ENCODE measurements around the gene AKIRIN1.
"Not testable (repeated sequence)": the region's sequence is repeated elsewhere in the genome, so short reads cannot be mapped to it uniquely, and the experiment has no call there.

AKIRIN1 gene

DNA sequence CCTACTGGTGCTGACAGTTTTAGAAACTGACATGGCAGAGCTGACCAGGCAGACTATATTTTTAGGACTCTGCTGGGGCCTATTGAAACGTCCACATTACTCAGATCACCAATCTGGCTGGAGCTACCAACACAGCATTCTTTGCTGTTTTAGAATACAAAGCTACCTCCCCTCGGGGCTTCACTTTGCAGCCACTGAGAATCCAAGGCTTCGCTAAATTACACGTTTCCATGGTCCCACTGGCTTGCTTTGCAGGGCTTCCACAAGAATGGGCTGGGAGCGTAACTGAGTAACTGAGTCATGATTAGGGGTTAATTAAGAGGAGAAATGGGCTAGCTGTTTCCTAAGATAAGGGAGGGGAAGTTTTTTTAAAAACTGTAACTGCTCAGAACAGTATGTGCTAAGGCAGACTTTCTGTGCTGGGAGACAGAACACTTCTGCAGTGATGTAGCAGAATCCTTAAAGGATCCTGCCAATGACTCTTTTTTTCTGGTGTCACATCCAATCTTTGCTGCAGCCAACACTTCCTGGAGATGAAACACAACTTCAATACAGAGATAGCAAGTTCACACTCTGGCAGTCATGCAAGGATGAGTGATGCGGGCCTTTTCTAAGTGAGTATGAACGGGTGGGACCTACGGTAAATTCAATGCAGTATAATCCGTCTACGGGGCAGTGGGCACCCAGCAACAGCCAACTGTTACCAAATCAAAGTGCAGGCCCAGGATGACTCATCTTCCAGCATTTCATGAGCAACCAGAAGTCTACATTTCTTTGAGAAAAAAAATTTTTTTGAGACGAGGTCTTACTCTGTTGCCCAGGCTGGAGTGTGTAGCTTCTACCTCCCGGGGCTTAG lies 56.5 kb downstream of the AKIRIN1 start:
- in situ Hi-C loops (cut with HindIII; ENCODE audit: low sequenced_read_pairs): no loop called here
- no peak overlapping the region for H3K4me3 ChIP-seq (ENCODE audit: low read depth, low read length)
- TF ChIP-seq, protein P1, sequence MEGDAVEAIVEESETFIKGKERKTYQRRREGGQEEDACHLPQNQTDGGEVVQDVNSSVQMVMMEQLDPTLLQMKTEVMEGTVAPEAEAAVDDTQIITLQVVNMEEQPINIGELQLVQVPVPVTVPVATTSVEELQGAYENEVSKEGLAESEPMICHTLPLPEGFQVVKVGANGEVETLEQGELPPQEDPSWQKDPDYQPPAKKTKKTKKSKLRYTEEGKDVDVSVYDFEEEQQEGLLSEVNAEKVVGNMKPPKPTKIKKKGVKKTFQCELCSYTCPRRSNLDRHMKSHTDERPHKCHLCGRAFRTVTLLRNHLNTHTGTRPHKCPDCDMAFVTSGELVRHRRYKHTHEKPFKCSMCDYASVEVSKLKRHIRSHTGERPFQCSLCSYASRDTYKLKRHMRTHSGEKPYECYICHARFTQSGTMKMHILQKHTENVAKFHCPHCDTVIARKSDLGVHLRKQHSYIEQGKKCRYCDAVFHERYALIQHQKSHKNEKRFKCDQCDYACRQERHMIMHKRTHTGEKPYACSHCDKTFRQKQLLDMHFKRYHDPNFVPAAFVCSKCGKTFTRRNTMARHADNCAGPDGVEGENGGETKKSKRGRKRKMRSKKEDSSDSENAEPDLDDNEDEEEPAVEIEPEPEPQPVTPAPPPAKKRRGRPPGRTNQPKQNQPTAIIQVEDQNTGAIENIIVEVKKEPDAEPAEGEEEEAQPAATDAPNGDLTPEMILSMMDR (IDR thresholded peaks at IDR 0.05; ENCODE audit: low read depth, low read length): no peak
- peak; percentile 93 for DNase-seq (ENCODE audit: low read depth, low spot score)

DNA sequence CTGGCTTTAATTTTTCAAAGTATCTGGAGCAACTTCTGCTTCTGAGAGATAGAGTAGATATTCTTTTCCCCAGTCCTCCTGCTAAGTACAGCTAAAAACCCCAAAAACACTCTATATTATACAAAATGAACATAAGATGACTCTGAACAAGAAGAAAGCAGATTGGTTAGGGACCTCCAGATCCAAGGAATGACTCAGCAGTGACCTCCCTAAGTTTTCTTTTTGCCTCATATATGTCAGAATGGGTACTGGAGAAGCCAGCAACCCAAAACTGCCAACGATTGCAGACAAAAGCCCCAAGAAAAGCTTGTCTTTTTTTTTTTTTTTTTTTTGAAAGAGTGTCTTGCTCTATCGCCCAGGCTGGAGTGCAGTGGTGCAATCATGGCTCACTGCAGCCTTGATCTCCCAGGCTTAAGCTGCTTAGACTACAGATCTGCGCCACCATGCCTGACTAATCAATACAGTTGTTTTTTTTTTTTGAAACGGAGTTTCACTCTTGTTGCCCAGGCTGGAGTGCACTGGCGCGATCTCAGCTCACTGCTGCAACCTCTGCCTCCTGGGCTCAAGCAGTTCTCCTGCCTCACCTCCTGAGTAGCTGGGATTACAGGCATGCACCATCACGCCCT lies 57.8 kb downstream of the AKIRIN1 start:
- H3K4me3 ChIP-seq (ENCODE audit: low read depth, low read length): no peak overlapping the region
- TF ChIP-seq, protein P1 (IDR thresholded peaks at IDR 0.05; ENCODE audit: low read depth, low read length): no peak
- no peak for DNase-seq (ENCODE audit: low read depth, low spot score)
- in situ Hi-C loops (cut with HindIII; ENCODE audit: low sequenced_read_pairs): no loop called here

DNA sequence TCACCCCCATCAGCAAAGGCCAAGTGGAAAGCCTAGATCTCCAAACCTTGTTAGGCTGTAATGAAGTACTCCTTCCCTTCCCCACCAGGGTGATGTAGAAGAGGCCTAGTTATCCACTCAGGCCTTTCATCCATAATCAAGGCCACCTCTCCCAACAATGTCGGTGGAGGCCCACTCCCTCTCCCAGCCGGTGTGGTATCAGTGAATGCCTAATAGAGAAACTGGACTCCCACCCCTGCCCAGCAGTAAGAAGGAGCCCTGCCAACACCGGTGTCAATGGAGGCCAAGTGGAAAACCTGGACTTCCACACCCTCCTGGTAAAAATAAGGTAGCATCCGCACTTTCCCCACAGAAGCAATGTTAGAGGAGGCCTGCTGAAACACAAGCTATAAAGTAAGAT lies 58.9 kb downstream of the AKIRIN1 start:
- in situ Hi-C loops (cut with HindIII; ENCODE audit: low sequenced_read_pairs): no loop called here
- TF ChIP-seq, protein P1 (IDR thresholded peaks at IDR 0.05; ENCODE audit: low read depth, low read length): no peak

DNA sequence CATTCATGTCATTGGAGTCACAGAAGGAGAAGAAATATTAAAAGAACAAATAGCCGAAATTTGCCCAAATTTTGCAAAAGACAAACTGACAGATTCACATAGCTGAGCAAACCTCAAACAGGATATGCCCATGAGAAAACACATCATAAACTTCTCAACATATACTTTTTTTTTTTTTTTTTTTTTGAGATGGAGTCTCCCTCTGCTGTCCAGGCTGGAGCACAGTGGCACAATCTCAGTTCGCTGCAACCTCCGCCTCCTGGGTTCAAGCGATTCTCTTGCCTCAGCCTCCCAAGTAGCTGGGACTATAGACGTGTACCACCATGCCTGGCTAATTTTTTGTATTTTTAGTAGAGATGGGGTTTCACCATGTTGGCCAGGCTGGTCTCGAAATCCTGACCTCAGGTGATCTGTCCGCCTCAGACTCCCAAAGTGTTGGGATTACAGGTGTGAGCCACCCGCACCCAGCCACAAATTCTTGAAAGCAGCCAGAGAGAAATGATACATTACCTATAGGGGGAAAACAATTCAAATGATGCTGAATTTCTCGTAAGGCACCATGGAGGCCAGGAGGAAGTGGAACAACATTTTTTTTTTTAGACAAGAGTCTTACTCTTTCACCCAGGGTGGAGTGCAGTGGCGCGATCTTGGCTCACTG lies 60.2 kb downstream of the AKIRIN1 start:
- in situ Hi-C loops (cut with HindIII; ENCODE audit: low sequenced_read_pairs); DNase-seq (ENCODE audit: low read depth, low spot score); H3K4me3 ChIP-seq (ENCODE audit: low read depth, low read length): not testable (repeated sequence)

More for the DNA sequence above, 58.9 kb downstream of the AKIRIN1 start:
- no peak for DNase-seq (ENCODE audit: low read depth, low spot score)
- no peak overlapping the region for H3K4me3 ChIP-seq (ENCODE audit: low read depth, low read length)

DNA sequence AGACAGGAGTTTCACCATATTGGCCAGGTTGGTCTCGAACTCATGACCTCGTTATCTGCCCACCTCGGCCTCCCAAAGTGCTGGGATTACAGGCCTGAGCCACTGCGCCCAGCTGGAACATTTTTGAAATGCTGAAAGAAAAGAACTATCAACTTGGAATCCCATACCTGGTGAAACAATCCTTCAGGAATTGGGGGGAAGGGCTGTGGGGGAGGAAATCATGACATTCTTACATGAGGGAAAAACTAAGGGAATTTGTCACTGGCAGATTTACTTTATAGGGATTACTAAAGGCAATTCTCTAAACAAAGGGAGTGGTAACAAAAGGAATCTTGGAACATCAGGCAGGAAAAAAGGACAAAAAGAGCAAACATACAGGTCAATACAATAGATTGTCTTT lies 60.9 kb downstream of the AKIRIN1 start:
- in situ Hi-C loops (cut with HindIII; ENCODE audit: low sequenced_read_pairs): no loop called here
- no peak overlapping the region for H3K4me3 ChIP-seq (ENCODE audit: low read depth, low read length)
- DNase-seq (ENCODE audit: low read depth, low spot score): no peak
- TF ChIP-seq, protein P1 (IDR thresholded peaks at IDR 0.05; ENCODE audit: low read depth, low read length): no peak

DNA sequence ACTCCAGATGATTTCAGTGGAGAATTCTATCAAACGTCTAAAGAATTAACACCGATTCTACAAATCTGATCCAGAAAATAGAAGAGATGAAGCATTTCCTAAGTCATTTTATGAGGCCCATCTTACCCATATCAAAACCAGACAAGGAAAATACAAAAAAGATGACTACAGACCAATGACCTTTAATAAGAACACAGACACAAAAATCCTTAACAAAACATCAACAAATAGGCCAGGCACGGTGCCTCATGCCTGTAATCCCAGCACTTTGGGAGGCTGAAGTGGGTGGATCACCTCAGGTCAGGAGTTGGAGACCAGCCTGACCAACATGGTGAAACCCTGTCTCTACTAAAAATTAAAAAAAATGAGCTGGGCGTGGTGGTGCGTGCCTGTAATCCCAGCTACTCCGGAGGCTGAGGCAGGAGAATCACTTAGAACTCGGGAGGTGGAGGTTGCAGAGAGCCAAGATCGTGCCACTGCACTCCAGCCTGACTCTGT lies 64.2 kb downstream of the AKIRIN1 start:
- H3K4me3 ChIP-seq (ENCODE audit: low read depth, low read length); in situ Hi-C loops (cut with HindIII; ENCODE audit: low sequenced_read_pairs); DNase-seq (ENCODE audit: low read depth, low spot score): not testable (repeated sequence)
